Astrocyte (in vitro differentiated cells and primary cell): ENCODE results near the gene TRMT44.

Experiments
- CTCF ChIP-seq: IDR thresholded peaks from 2 replicates; pipeline ENCODE4 v1.5.1; 2011; ENCODE audit warnings: low read depth, mild to moderate bottlenecking, inconsistent platforms, low read length, moderate library complexity; ENCODE audit not compliant: insufficient read depth
- EZH2 ChIP-seq: IDR thresholded peaks from 2 replicates; pipeline ENCODE4 v1.6.1; 2012; ENCODE audit warnings: mild to moderate bottlenecking, low read length, inconsistent platforms; ENCODE audit not compliant: insufficient read depth

- TF ChIP-seq EZH2 (no peak), CTCF (no peak)
Observed at GRCh38 chr4:8478801-8479744, 38.5 kb downstream of the TRMT44 start.
